Femur (tissue), 1 donor: ENCODE measurements around the gene ERLEC1.
"Not testable (repeated sequence)": the region's sequence is repeated elsewhere in the genome, so short reads cannot be mapped to it uniquely, and the experiment has no call there.

Experiments
- DNase-seq: peaks from one replicate; pipeline ENCODE4 v3.0.0-alpha.2; 2017

Gene ERLEC1

GRCh38 chr2:53786705-53787613, at the start of gene ERLEC1, which contains the start of gene ASB3:
Gene ERLEC1, plus strand, starts transcription at chr2:53787044. Its CDS starts 167 bp downstream, at chr2:53787211.
Gene ASB3, minus strand, starts transcription at chr2:53786953. Its CDS starts 21,381 bp downstream, at chr2:53765572.
- peak; percentile 96 for DNase-seq

GRCh38 chr2:53737091-53737490, 49.8 kb upstream of the ERLEC1 start:
- DNase-seq = no peak

- DNase-seq = no peak
Observed at GRCh38 chr2:53739032-53739431, 47.8 kb upstream of the ERLEC1 start.

- DNase-seq = no peak
Observed at GRCh38 chr2:53740170-53740569, 46.7 kb upstream of the ERLEC1 start.

- no peak for DNase-seq
Observed at GRCh38 chr2:53744395-53745065, 42.3 kb upstream of the ERLEC1 start.

GRCh38 chr2:53750041-53750768, 36.6 kb upstream of the ERLEC1 start:
- DNase-seq = no peak

- DNase-seq = no peak
Observed at GRCh38 chr2:53751728-53752127, 35.1 kb upstream of the ERLEC1 start.

GRCh38 chr2:53752385-53752784, 34.5 kb upstream of the ERLEC1 start:
- no peak for DNase-seq

GRCh38 chr2:53753041-53753440, 33.8 kb upstream of the ERLEC1 start:
- DNase-seq = no peak

- no peak for DNase-seq
Observed at GRCh38 chr2:53755121-53755520, 31.7 kb upstream of the ERLEC1 start.

- no peak for DNase-seq
Observed at GRCh38 chr2:53756644-53757043, 30.2 kb upstream of the ERLEC1 start.

- not testable (repeated sequence) for DNase-seq
Observed at GRCh38 chr2:53757206-53757605, 29.6 kb upstream of the ERLEC1 start.

- DNase-seq = no peak
Observed at GRCh38 chr2:53765767-53766166, 21.1 kb upstream of the ERLEC1 start.

- DNase-seq = peak; percentile 88
Observed at GRCh38 chr2:53767405-53768241, 19.2 kb upstream of the ERLEC1 start, which contains the start of gene CHAC2. Gene CHAC2, plus strand, starts transcription at chr2:53767804. Its CDS starts 83 bp downstream, at chr2:53767887.

- no peak for DNase-seq
Observed at GRCh38 chr2:53768242-53768542, 18.7 kb upstream of the ERLEC1 start.

- no peak for DNase-seq
Observed at GRCh38 chr2:53769318-53769945, 17.4 kb upstream of the ERLEC1 start.

- DNase-seq = no peak
Observed at GRCh38 chr2:53770264-53770663, 16.6 kb upstream of the ERLEC1 start.

- no peak for DNase-seq
Observed at GRCh38 chr2:53777134-53777533, 9.7 kb upstream of the ERLEC1 start.

GRCh38 chr2:53778536-53779162, 8.2 kb upstream of the ERLEC1 start:
- DNase-seq = no peak

GRCh38 chr2:53780056-53780455, 6.8 kb upstream of the ERLEC1 start:
- no peak for DNase-seq

GRCh38 chr2:53782676-53783075, 4.2 kb upstream of the ERLEC1 start:
- no peak for DNase-seq
